NB4 (cell line): Measurements from ENCODE around the gene ADAMTS12.

Source experiments
- DNase-seq: peaks from one replicate; pipeline ENCODE4 v3.0.0; 2010; ENCODE audit warnings: low read depth
- H3K4me3 ChIP-seq: one replicate; pipeline ENCODE4 v1.5.1; 2011; ENCODE audit warnings: mild to moderate bottlenecking, low read depth, low read length, moderate library complexity
- CTCF ChIP-seq: IDR thresholded peaks from one replicate; pipeline ENCODE4 v1.5.1; 2012; ENCODE audit warnings: low read depth, low read length
- MAX ChIP-seq: IDR thresholded peaks from 2 replicates; pipeline ENCODE4 v1.6.1; 2011; ENCODE audit warnings: low read depth, low read length
- MYC ChIP-seq: IDR thresholded peaks from 2 replicates; pipeline ENCODE4 v1.6.1; 2011; ENCODE audit warnings: low read depth, low read length
- POLR2A ChIP-seq: IDR thresholded peaks from 2 replicates; pipeline ENCODE4 v1.6.1; 2011; ENCODE audit warnings: mild to moderate bottlenecking; ENCODE audit not compliant: insufficient read length; ENCODE audit errors: extremely low read depth

The ADAMTS12 gene

GRCh38 chr5:33479311-33479710, 412.5 kb downstream of the ADAMTS12 start:
- no peak overlapping the region for H3K4me3 ChIP-seq
- no peak for TF ChIP-seq CTCF
- TF ChIP-seq POLR2A = no peak
- no peak for TF ChIP-seq MYC
- TF ChIP-seq MAX = no peak
- DNase-seq = no peak

- TF ChIP-seq CTCF (no peak), POLR2A (no peak), MAX (no peak), MYC (no peak)
- DNase-seq = no peak
- H3K4me3 ChIP-seq = no peak overlapping the region
These were observed 414.0 kb downstream of the ADAMTS12 start for GRCh38 chr5:33477816-33478215.

- TF ChIP-seq MYC = no peak
- no peak for TF ChIP-seq POLR2A
- TF ChIP-seq MAX = no peak
- no peak for TF ChIP-seq CTCF
- H3K4me3 ChIP-seq = no peak overlapping the region
- no peak for DNase-seq
These were observed 414.8 kb downstream of the ADAMTS12 start for GRCh38 chr5:33476992-33477391.

GRCh38 chr5:33475706-33476105, 416.1 kb downstream of the ADAMTS12 start:
- peak; percentile 40 for DNase-seq
- no peak for TF ChIP-seq POLR2A
- TF ChIP-seq MAX = no peak
- TF ChIP-seq MYC = no peak
- TF ChIP-seq CTCF = no peak
- H3K4me3 ChIP-seq = no peak overlapping the region

GRCh38 chr5:33474931-33475499, 416.8 kb downstream of the ADAMTS12 start:
- DNase-seq = no peak
- TF ChIP-seq CTCF (no peak), MYC (no peak), MAX (no peak), POLR2A (no peak)
- no peak overlapping the region for H3K4me3 ChIP-seq

GRCh38 chr5:33474004-33474403, 417.8 kb downstream of the ADAMTS12 start:
- peak; percentile 5 for DNase-seq
- H3K4me3 ChIP-seq = no peak overlapping the region
- no peak for TF ChIP-seq POLR2A
